ENCODE results near the gene CTBP2. TPM values are rescaled to one million over a fixed set of nuclear protein-coding genes. Genes with fewer than 3 reads are reported as not detected.

Gene CTBP2
- total RNA-seq, 1 experiment from 2014 or later, result 97.2 TPM

- Histone ChIP-seq H3K4me3 (ENCODE audit: low read depth, low read length) (no peak overlapping the region), H3K9me3 (no peaks in the 10 kb centered on the region), H3K27me3 (replicated peaks; ENCODE audit: control insufficient read depth, insufficient read depth, low read length) (no peaks in the 10 kb centered on the region), H3K4me1 (no peaks in the 10 kb centered on the region), H3K36me3 (ENCODE audit: control insufficient read depth, insufficient read depth, low read length) (peaks cover 7% of the 10 kb centered on the region)
- intact Hi-C loops (cut with micrococcal nuclease; ENCODE audit: unreplicated experiment), result no loop called here
- H3K4me1 Mint-ChIP-seq (ENCODE audit: low read depth, unreplicated experiment), result no peaks in the 10 kb centered on the region
- no TSS peak for BruUV-seq (replicated peaks)
- no peak overlapping the region for H3K27ac Mint-ChIP-seq (ENCODE audit: unreplicated experiment)
- DNase-seq, result peak in 1 of 2 experiments; percentile 5
- ChIA-PET CTCF (no interaction called here), POLR2A (no interaction called here)
- H3K9me3 Mint-ChIP-seq (ENCODE audit: unreplicated experiment), result no peaks in the 10 kb centered on the region
- H3K27me3 Mint-ChIP-seq (ENCODE audit: insufficient read depth, unreplicated experiment), result no peaks in the 10 kb centered on the region
- H3K4me3 Mint-ChIP-seq (ENCODE audit: unreplicated experiment), result no peak overlapping the region
- H3K36me3 Mint-ChIP-seq (ENCODE audit: insufficient read depth, unreplicated experiment), result peaks cover 59% of the 10 kb centered on the region
- TF ChIP-seq CTCF (IDR thresholded peaks at IDR 0.05; ENCODE audit: insufficient read depth in 1 of 2, low read depth in 1 of 2, low read length in 1 of 2, severe bottlenecking in 1 of 2, unreplicated experiment in 1 of 2), result no peak
Observed at GRCh38 chr10:125107166-125107949, 53.0 kb downstream of the CTBP2 start.

- ChIA-PET POLR2A (no interaction called here), CTCF (no interaction called here)
- Mint-ChIP-seq H3K27ac (ENCODE audit: unreplicated experiment) (no peak overlapping the region), H3K27me3 (ENCODE audit: insufficient read depth, unreplicated experiment) (no peaks in the 10 kb centered on the region), H3K9me3 (ENCODE audit: unreplicated experiment) (no peaks in the 10 kb centered on the region), H3K4me1 (ENCODE audit: low read depth, unreplicated experiment) (no peaks in the 10 kb centered on the region), H3K36me3 (ENCODE audit: insufficient read depth, unreplicated experiment) (peaks cover 60% of the 10 kb centered on the region), H3K4me3 (ENCODE audit: unreplicated experiment) (no peak overlapping the region)
- no TSS peak for BruUV-seq (replicated peaks)
- Histone ChIP-seq H3K36me3 (ENCODE audit: control insufficient read depth, insufficient read depth, low read length) (peaks cover 7% of the 10 kb centered on the region), H3K27me3 (replicated peaks; ENCODE audit: control insufficient read depth, insufficient read depth, low read length) (no peaks in the 10 kb centered on the region), H3K9me3 (no peaks in the 10 kb centered on the region), H3K4me1 (no peaks in the 10 kb centered on the region), H3K4me3 (ENCODE audit: low read depth, low read length) (no peak overlapping the region)
- intact Hi-C loops (cut with micrococcal nuclease; ENCODE audit: unreplicated experiment), result no loop called here
- TF ChIP-seq CTCF (IDR thresholded peaks at IDR 0.05; ENCODE audit: insufficient read depth in 1 of 2, low read depth in 1 of 2, low read length in 1 of 2, severe bottlenecking in 1 of 2, unreplicated experiment in 1 of 2), result no peak
- DNase-seq, result no peak
Observed at GRCh38 chr10:125106586-125106985, 53.8 kb downstream of the CTBP2 start.

DNA sequence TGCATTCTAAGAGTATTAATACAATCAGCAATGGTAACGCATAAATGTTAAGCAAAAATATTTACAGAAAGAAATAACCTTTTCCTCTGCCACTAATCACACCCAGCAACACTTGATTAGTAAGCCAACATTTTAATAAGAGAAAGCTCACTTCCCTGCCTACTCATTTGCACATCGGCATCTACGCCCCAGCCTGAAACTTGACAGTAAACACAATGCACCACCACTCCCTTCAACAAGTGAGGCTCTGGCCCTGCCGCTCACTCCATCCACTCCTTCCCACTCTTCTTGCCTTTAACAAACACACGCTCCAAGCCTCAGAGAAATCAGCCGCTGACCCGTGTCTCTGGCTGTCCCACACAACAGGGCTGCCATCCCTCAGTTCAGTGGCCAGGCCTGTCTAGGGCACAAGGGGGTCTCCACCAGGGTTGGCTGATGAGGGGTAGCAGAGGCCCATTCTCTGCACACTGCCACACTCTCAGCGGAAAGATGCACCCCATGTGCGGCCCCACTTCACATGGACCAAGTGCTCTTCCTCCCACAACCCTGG lies 54.6 kb downstream of the CTBP2 start:
- POLR2A ChIA-PET, result no interaction called here
- Histone ChIP-seq H3K4me1 (no peaks in the 10 kb centered on the region), H3K4me3 (ENCODE audit: low read depth, low read length) (no peak overlapping the region), H3K36me3 (ENCODE audit: control insufficient read depth, insufficient read depth, low read length) (peaks cover 7% of the 10 kb centered on the region), H3K9me3 (no peaks in the 10 kb centered on the region), H3K27me3 (replicated peaks; ENCODE audit: control insufficient read depth, insufficient read depth, low read length) (no peaks in the 10 kb centered on the region)
- H3K27me3 Mint-ChIP-seq (ENCODE audit: insufficient read depth, unreplicated experiment), result no peaks in the 10 kb centered on the region
- no peak for TF ChIP-seq CTCF (IDR thresholded peaks at IDR 0.05; ENCODE audit: insufficient read depth in 1 of 2, low read depth in 1 of 2, low read length in 1 of 2, severe bottlenecking in 1 of 2, unreplicated experiment in 1 of 2)
- peaks cover 63% of the 10 kb centered on the region for H3K36me3 Mint-ChIP-seq (ENCODE audit: insufficient read depth, unreplicated experiment)
- CTCF ChIA-PET, result no interaction called here
- no peaks in the 10 kb centered on the region for H3K4me1 Mint-ChIP-seq (ENCODE audit: low read depth, unreplicated experiment)
- BruUV-seq (replicated peaks), result no TSS peak
- no peak overlapping the region for H3K27ac Mint-ChIP-seq (ENCODE audit: unreplicated experiment)
- peak in 1 of 2 experiments; percentile 7 for DNase-seq
- no peaks in the 10 kb centered on the region for H3K9me3 Mint-ChIP-seq (ENCODE audit: unreplicated experiment)
- no peak overlapping the region for H3K4me3 Mint-ChIP-seq (ENCODE audit: unreplicated experiment)
- intact Hi-C loops (cut with micrococcal nuclease; ENCODE audit: unreplicated experiment), result no loop called here
